Dermis blood vessel endothelial cell (primary cell): ENCODE data around the gene MECR. TPM values are rescaled to one million over a fixed set of nuclear protein-coding genes. Genes with fewer than 3 reads are reported as not detected.
"Not testable (repeated sequence)": the region's sequence is repeated elsewhere in the genome, so short reads cannot be mapped to it uniquely, and the experiment has no call there.

Experiments
- DNase-seq: peaks from one replicate; pipeline ENCODE4 v3.0.0; 2010
- total RNA-seq: library from RNA; depleted of rRNA; stranded (reverse); fragments of >200 nt; gene quantifications from 2 replicates; pipeline ENCODE4 v1.2.3, GENCODE V29; 2014

The MECR gene
- total RNA-seq, 1 donor from 2014 or later, result 10.6 TPM

GRCh38 chr1:29234881-29235280, 4.1 kb upstream of the MECR start:
- DNase-seq, result not testable (repeated sequence)

DNA sequence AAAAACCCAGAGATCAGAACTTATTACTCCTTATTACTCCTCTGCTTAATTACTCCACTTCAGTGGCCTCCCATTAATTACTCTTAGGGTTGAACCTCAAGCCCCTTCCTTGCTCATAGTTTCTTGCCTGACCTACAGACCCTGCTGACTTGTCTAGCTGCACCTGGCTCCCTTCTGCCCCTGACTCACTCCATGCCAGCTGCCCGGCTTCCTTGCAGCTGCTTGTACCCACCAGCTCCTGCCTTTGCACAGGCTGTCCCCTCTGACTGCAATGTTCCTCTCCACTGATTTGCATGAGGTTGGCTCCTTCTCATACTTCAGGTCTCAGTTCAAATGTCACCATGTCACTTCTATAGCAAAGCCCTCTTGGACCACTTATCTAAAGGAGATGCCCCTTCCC, 3.7 kb upstream of the MECR start:
- DNase-seq, result no peak

DNA sequence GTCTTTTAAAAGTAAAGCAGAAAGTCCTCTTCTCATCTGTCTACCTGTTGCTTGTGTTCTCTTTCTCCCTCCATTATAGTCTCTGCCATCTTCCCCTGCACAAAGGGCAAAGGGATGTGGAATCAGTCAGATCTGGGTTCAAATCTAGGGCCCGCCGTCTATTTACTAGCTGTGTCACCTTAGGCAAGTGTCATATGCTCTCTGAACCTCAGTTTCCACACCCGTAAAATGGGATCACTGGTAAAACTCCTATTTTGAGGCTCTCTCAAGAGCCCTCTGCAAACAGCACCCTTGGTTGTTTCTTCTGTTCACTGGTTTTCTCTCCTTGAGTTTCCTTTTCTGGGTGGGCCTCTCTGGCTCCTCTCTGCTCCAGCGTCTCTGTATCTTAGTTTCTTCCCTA, 3.0 kb upstream of the MECR start:
- no peak for DNase-seq

DNA sequence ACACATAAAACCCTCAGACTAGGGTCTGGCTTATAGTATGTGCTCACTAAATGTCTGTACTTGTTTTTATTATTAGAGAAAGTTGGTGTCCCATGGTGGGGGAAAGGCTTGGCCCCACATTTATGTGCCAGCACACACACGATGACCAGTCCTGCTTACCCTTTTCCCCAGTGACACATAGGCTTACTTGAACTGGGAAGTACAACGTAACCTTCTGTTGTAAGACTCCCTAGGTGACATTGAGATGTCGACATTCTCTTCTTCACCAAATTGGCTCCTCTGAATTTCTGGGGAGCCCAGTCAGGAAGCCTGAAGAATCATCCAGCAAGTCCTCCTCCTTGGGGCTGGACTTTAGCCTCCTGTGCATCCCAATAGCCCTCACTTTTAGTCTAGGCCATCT, 1.7 kb upstream of the MECR start:
- no peak for DNase-seq

DNA sequence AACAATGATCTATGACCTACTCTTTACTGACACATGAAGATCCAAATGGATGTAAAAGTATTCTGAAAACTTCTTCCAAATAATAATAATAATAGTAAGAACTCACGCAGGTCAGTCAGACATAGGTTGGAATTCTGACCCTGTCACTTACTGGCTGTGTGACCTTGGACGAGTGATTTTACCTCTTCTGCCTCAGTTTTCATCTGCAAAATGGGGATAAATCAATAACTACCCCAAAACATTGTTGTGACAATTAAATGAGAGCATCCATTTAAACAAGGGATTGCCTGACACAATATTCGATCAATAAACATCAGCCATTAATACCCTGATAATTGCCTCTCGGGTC, 556 bp downstream of the MECR start:
- no peak for DNase-seq

DNA sequence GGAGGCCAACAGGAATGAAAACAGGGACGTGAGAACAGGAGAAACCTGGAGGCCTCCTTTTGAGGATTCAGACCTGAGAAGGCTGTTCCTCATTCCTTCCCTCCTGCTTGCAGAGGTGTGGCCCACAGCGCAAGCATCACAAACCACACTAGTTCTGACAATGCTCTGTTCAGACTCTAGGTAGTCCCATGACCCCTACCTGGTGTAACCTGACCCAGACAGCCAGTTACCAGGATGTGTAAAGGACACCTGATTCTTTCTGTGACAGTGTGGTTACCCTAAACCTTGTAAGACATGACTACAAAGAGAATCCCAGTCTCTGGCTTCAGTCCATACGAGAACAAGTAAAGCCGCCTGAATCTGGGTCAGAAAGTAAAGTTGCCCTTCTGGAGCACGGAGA, 3.2 kb downstream of the MECR start:
- DNase-seq, result no peak

DNA sequence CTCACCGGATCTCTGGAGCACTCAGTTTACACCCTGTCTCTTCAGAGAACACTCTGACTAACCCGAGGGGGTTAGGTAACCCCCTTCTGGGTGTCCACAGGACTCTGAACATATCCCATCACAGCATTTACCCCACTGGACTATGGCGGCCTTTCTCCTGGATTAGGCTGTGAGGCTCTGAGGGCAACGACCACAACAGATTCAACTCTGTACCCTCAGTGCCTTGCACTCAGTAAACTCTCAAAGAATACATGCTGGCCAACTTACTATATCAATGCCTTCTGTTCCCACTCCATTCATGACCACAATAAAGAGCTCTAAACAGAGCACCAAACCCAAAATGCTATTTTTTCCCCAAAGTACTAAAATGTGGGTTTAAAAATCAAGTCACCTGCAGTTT, 5.4 kb downstream of the MECR start:
- no peak for DNase-seq

GRCh38 chr1:29224356-29224837, 6.3 kb downstream of the MECR start:
- no peak for DNase-seq

DNA sequence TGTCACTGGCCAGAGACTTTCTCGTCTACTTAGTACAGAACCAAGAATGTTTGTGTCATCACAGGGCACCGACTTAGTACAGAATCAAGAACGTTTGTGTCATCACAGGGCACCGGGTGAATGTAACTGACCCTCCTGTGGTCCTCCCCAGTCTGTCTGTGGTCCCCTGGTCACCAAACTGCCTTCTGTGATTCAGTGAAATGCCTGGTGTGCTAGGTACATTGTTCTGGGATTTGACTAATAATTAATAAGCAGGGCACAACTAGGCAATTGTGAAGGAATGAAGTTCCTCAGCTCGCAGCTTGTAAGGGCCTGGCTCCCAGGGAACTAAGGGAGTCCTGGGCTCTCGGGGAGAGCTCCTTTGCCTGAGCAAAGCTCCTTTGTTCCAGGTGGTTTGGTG, 7.2 kb downstream of the MECR start:
- no peak for DNase-seq

DNA sequence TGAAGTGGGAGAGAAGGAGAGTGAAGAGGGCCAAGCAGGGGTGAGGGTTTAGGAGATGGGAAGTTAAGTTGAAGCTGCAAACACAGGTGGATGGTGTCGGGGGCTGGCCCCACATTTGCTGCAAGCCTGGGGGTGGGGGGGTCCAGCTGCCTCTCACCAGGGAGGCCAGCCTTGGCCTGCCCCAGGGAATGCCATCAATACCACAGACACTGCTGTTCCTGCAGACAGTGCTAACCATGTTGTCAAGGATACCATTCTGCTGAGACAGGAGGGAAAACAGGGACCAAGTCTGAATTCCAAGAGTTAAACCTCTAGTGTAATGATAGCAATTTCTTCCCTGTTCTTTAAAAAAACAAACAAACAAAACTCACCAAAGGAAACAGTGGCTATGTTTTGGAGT, 8.0 kb downstream of the MECR start:
- DNase-seq, result no peak

DNA sequence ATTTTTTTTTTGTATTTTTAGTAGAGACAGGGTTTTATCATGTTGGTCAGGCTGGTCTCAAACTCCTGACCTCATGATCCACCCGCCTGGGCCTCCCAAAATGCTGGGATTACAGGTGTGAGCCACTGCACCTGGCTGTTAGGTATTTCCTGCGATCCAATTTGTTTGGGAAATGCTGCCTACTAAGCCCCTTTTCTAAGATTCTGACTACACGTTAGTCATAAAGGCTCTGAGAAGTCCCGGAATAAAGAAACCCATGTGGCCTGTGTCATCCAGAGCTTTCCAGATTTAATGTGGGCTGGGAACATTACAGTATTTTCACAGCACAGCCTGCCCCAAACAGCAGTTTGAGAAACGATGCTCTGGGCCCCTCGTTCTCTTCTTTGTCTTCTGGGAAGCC, 8.5 kb downstream of the MECR start:
- not testable (repeated sequence) for DNase-seq

- no peak for DNase-seq
Observed at GRCh38 chr1:29221296-29221695, 9.4 kb downstream of the MECR start.

DNA sequence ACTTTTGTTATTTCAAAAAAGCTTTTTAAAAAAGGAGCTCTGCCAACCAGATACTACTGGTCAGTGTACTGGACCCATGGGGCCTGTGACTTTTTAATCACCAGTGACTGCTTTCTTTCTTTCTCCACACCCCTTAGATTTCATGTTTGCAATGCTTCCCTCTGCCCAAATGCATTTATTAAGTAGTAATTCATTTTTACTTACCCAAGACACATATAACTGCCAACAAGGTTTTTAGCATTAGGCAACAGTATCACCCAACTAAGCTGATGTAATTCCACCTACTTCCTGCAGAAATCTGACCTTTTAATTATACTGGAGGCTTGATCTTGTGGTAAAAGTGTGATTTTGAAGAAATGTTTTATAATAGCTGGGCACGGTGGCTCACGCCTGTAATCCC, 12.5 kb downstream of the MECR start:
- DNase-seq, result no peak

GRCh38 chr1:29217633-29218032, 13.1 kb downstream of the MECR start:
- no peak for DNase-seq

DNA sequence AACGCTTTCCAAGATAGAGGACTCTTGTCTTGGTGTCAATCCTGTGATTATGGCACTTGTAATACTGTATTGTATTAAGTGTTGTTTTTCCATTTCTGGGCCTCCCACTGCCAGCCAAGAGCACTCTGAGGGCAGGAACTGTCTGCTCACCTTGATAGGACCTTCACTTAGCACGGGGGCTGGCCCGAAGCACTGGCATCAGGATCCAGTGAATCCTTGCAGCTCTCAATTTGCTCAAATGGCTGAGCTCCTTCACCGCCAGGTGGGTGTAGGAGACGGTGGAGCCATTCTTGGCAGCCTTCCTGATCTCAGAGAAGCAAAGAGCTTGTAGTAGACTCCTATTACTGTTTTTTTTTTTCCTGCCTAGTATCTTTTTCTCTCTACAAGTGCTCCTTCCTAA, 17.7 kb downstream of the MECR start:
- DNase-seq, result no peak

GRCh38 chr1:29211086-29212030, 19.4 kb downstream of the MECR start:
- DNase-seq, result no peak

DNA sequence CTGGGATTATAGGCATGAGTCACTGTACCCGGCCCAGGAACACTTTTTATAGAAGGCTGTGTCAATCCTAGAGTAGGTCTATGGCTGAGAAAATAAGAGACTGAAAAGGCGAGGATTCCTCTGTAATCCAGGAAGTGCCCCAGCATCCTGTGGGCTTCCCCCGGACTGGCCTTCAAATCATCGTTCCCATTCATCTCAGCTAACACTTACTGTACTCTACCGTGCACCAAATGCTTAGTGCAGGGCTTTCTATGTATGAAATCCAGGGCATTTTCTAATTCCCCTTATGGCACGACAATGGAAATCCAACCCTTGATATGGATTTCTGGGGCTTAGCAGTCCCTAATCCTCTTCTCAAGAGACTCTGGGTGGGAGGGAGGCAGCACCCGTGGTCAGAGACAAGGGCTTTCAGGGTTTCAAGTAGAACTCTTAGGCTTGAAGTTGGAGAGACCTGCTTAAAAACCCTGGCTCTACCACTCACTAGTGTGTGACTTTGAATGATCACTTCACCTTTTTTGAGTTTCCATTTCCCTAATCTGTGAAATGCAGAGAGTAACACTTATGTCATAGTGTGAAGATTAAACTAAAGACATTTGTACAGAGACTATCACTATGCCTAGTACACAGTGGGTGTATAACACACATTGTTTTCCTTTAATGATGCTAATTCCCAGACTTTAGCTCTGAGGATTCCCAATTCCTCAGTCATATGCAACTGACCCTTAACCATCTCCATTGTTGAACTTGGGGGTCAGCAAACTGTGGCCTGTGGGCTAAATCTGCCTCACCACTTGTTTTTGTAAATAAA, 20.3 kb downstream of the MECR start:
- peak; percentile 72 for DNase-seq

DNA sequence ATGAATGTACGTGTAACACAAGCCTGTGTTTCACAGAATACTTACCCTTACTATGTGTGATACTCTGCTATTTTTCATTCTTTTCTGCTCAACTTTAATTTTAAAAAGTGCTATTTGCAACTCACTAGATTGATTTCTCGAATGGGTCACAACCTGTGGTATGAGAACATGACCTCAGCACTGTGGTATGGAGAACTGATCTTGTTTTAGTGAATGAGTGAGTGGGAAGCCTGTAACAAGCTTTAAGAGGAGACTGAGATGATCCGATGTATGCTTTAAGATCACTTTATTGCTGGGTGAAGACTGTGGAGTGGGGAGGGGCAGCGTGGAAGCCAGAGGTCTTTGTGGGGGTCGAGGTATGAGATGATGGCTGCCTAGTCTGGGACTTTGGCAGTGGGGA, 21.6 kb downstream of the MECR start:
- DNase-seq, result no peak

DNA sequence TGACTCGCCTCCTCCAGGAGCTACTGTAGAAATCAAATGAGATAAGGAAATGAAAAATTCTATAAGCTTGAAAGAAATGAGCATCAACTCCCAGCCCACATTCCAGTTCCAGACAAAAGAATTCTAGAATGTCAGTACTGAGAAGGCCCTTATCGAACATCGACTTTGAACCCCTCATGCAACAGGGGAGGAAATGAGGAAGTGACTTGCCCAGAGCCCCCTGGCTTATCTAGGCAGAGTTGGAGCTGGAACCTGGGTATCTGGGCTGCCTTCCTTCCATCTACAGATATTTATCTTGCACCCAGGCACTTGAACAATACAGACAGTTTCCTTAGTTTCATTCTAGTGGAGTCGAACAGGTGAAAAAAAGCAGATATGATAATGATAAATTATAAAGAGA, 22.3 kb downstream of the MECR start:
- DNase-seq, result no peak

DNA sequence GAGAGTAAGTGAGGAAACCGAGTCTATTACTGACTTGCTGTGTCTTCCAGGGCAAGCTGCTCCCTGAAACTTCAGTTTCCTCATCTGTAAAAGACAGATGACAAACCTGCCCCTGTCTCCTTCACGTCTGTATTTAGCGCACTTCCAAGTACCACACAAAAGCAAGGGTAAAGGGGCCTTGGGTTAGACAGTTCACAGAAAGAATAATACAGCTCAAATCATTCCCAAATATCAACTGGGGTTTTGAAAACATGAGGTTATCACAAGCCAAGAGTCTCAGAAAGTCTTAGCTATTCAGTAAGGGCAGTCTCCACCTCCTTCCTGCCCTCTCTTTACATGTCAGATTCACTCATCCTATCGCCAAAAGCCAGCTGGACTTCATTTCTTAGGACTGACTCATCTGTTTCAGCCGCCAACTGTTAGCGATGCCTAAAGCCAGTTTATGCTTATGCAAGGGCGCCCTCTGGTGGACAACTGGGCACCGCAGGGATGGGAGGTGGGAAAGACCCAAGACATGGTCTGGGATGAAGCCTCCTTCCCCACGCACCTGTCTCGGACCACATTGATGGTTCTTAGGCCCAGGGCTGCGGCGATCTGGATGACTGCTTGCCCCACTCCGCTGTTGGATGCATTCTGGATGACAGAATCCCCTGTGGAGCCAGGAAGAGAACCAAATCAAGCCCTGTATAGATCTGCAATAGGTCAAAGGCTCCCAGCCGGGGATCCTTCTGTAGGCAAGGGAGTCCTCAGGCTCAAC, 28.0 kb downstream of the MECR start:
- DNase-seq, result peak; percentile 98

DNA sequence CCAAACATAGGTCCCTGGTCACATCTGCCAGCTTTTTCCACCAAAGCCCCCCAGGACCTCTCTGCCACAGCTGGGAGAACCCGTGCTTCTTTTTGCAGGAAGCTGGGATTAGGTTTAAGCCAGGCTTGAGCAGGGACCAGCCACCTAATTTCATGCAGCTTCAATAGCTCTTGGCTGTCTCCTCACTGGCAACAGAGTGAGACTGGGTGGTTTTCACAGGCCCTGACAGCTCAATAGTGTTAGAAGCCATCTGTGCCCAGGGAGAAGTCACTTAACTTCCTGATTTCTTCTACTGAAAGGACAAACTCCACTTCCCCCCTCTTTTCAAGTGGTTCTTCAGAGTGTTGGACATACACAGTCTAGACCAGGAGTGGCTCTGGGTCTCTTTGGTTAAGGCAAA, 28.7 kb downstream of the MECR start:
- DNase-seq, result no peak

DNA sequence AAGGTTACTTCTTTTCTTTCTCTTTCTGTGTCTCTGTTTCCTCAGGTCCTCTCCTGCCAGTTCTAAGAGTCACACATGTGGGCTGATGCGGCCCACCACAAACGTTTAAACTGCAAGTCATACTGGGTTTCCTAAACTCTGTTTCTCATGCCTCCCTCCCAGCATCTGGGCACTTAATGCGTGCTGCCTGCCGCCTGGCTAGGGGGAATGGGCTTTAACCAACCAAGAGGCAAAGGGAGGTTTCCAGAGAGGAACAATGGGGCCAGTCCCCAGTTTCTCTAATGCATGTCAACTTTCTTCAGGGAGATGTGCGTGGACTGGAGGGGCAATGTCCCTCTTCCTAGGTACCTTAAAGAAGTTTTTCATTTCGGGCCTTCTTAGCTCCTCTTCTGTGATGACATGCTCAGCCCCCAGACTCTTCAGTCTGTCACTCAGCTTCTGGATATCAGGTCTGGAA, 29.1 kb downstream of the MECR start:
- DNase-seq, result no peak
